ENCODE measurements around the gene PACRG. TPM values are rescaled to one million over a fixed set of nuclear protein-coding genes. Genes with fewer than 3 reads are reported as not detected.

PACRG gene
- total and polyA plus RNA-seq, 2 of the 8 experiments (the other 6 are each of a cell fraction or from before 2014, with no cell fraction given), result 0.44 to 0.54 TPM

- H3K4me1 ChIP-seq (replicated peaks in 1 of 4; ENCODE audit: control insufficient read depth in 3 of 4, insufficient read depth in 4 of 4, low read length in 3 of 4), result peaks cover 0 to 8% (median 0%) of the 10 kb centered on the region in 4 experiments; a peak in 3 of 7 replicates
- H3K23ac ChIP-seq (ENCODE audit: insufficient read length), result no peak overlapping the region
- no peak overlapping the region for H2BK15ac ChIP-seq (ENCODE audit: low read length)
- peak overlapping the region; percentile 66 for H2BK120ac ChIP-seq (replicated peaks; ENCODE audit: low read depth, low read length)
- H4K20me1 ChIP-seq (replicated peaks in 1 of 2; ENCODE audit: control insufficient read depth in 1 of 2, insufficient read depth in 2 of 2, low read length in 2 of 2), result no peaks in the 10 kb centered on the region
- H3K14ac ChIP-seq (ENCODE audit: insufficient read length), result no peak overlapping the region
- peak overlapping the region; percentile 66; the same call in 1 of the 2 replicates for H3K27ac ChIP-seq (ENCODE audit: low read depth, low read length)
- H3K23me2 ChIP-seq (ENCODE audit: low read depth, low read length), result no peaks in the 10 kb centered on the region
- H2AFZ ChIP-seq (ENCODE audit: low read length), result no peak overlapping the region
- peak overlapping the region; percentile 40 to 63 for H3K4me2 ChIP-seq (ENCODE audit: insufficient read depth in 1 of 2, low read depth in 2 of 2, low read length in 2 of 2)
- H2AK5ac ChIP-seq (ENCODE audit: low read depth, low read length), result no peak overlapping the region
- peak overlapping the region in 1 of 4 experiments; percentile 28; a peak in 1 of 7 replicates for H3K9ac ChIP-seq (replicated peaks in 1 of 4; ENCODE audit: extremely low read depth in 1 of 4, low read depth in 3 of 4, low read length in 3 of 4)
- H3K4ac ChIP-seq (replicated peaks; ENCODE audit: insufficient read length, low read depth, low read length), result peak overlapping the region; percentile 73
- H2BK12ac ChIP-seq (ENCODE audit: low read depth, low read length), result no peak overlapping the region
- no peak overlapping the region for H3K56ac ChIP-seq (replicated peaks; ENCODE audit: insufficient read length, low read depth, low read length)
- H3K79me1 ChIP-seq (ENCODE audit: low read depth, low read length), result no peaks in the 10 kb centered on the region
- H3K4me3 ChIP-seq (ENCODE audit: extremely low read depth in 1 of 4, insufficient read depth in 2 of 4, low read depth in 3 of 4, low read length in 4 of 4), result peak overlapping the region in 3 of 4 experiments; percentile 16 to 51 (median 31); a peak in 7 of 8 replicates
- H4K8ac ChIP-seq (ENCODE audit: extremely low read depth, insufficient read depth, low read length), result no peak overlapping the region
- H3K27me3 ChIP-seq (replicated peaks in 1 of 4; ENCODE audit: control insufficient read depth in 3 of 4, extremely low read depth in 1 of 4, insufficient read depth in 3 of 4, low read length in 3 of 4), result no peaks in the 10 kb centered on the region
- ChIA-PET POLR2A (ENCODE audit: partially characterized antibody) (interaction anchor here (1.3 kb wide), 1 partner anchor 10 kb away, joined by 4 read pairs; no protein-coding TSS in a partner anchor), CTCF (ENCODE audit: partially characterized antibody) (interaction anchor here (0.6 to 1.8 kb wide), 7 partner anchors 33 to 1554 kb away, joined by 3 to 4 read pairs (median 3); no protein-coding TSS in a partner anchor)
- DNase-seq (ENCODE audit: low read depth in 1 of 2, low spot score in 2 of 2) (peak in 1 of 2 experiments; percentile 58), FAIRE-seq (peak; percentile 89)
- H3K36me3 ChIP-seq (ENCODE audit: control insufficient read depth in 2 of 4, insufficient read depth in 4 of 4, low read length in 3 of 4), result no peaks in the 10 kb centered on the region
- peak overlapping the region; percentile 50; the same call in 1 of the 2 replicates for H2BK5ac ChIP-seq (ENCODE audit: low read depth, low read length)
- peak overlapping the region; percentile 72 for H4K91ac ChIP-seq (replicated peaks; ENCODE audit: insufficient read length, low read length)
- no peaks in the 10 kb centered on the region; a peak in 1 of 4 replicates for H3K9me3 ChIP-seq (ENCODE audit: insufficient read depth in 2 of 2, low read depth in 1 of 2, low read length in 1 of 2)
- H4K5ac ChIP-seq (ENCODE audit: insufficient read length, low read depth, low read length), result peak overlapping the region; percentile 79
- H3K79me2 ChIP-seq (ENCODE audit: control insufficient read depth in 1 of 2, insufficient read depth in 2 of 2, low read length in 2 of 2), result no peaks in the 10 kb centered on the region
- 9% methylated on average over 7 of the region's 7 CpGs; no CpG with 5 or more reads in 1 of the 2 experiments for WGBS, 2 experiments (ENCODE audit: extremely low coverage in 1 of 2, insufficient coverage in 1 of 2, insufficient read length in 1 of 2, insufficient replicate concordance in 2 of 2, low coverage in 1 of 2, low lambda C conversion rate in 2 of 2, missing lambda C conversion rate in 1 of 2)
- peak overlapping the region; percentile 79; the same call in 1 of the 2 replicates for H3K18ac ChIP-seq (ENCODE audit: extremely low read depth, low read length)
- H2BK20ac ChIP-seq (ENCODE audit: low read length), result no peak overlapping the region
- TF ChIP-seq FOSL1 (IDR thresholded peaks at IDR 0.05; ENCODE audit: insufficient read depth, low read depth, low read length), result no peak
- TF ChIP-seq, protein P1, sequence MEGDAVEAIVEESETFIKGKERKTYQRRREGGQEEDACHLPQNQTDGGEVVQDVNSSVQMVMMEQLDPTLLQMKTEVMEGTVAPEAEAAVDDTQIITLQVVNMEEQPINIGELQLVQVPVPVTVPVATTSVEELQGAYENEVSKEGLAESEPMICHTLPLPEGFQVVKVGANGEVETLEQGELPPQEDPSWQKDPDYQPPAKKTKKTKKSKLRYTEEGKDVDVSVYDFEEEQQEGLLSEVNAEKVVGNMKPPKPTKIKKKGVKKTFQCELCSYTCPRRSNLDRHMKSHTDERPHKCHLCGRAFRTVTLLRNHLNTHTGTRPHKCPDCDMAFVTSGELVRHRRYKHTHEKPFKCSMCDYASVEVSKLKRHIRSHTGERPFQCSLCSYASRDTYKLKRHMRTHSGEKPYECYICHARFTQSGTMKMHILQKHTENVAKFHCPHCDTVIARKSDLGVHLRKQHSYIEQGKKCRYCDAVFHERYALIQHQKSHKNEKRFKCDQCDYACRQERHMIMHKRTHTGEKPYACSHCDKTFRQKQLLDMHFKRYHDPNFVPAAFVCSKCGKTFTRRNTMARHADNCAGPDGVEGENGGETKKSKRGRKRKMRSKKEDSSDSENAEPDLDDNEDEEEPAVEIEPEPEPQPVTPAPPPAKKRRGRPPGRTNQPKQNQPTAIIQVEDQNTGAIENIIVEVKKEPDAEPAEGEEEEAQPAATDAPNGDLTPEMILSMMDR (IDR thresholded peaks at IDR 0.05; ENCODE audit: control extremely low read depth in 1 of 3, insufficient read depth in 1 of 3, low read depth in 1 of 3, low read length in 3 of 3), result peak in 2 of 3 experiments; percentile 45 to 58; a peak in 2 of 4 replicates
- TF ChIP-seq, protein P2, sequence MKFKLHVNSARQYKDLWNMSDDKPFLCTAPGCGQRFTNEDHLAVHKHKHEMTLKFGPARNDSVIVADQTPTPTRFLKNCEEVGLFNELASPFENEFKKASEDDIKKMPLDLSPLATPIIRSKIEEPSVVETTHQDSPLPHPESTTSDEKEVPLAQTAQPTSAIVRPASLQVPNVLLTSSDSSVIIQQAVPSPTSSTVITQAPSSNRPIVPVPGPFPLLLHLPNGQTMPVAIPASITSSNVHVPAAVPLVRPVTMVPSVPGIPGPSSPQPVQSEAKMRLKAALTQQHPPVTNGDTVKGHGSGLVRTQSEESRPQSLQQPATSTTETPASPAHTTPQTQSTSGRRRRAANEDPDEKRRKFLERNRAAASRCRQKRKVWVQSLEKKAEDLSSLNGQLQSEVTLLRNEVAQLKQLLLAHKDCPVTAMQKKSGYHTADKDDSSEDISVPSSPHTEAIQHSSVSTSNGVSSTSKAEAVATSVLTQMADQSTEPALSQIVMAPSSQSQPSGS (IDR thresholded peaks at IDR 0.05; ENCODE audit: low read length), result no peak
- no peak for TF ChIP-seq KDM4A (IDR thresholded peaks at IDR 0.05; ENCODE audit: low read depth, low read length, severe bottlenecking)
- peak; percentile 16 for TF ChIP-seq NANOG (IDR thresholded peaks at IDR 0.05; ENCODE audit: insufficient read depth, low read depth, low read length, poor library complexity, severe bottlenecking)
- no peak for TF ChIP-seq SIX5 (IDR thresholded peaks at IDR 0.05; ENCODE audit: low read depth, low read length)
- TF ChIP-seq ATF3 (IDR thresholded peaks at IDR 0.05; ENCODE audit: insufficient read depth, low read depth, low read length), result no peak
Observed at GRCh38 chr6:162856885-162857284, 129.1 kb downstream of the PACRG start.
